HepG2 (cell line): ENCODE measurements around the gene NPPB. TPM values are rescaled to one million over a fixed set of nuclear protein-coding genes. Genes with fewer than 3 reads are reported as not detected.
A peak's percentile ranks its signal among the peaks of the same experiment; 100 is the strongest.

Experiments used
- ARID3A ChIP-seq: IDR thresholded peaks from 2 replicates; pipeline ENCODE4 v1.6.1; 2012; ENCODE audit warnings: low read depth, low read length, improper control_type of control experiment
- GABPA ChIP-seq, 2 experiments: IDR thresholded peaks; 2 replicates each; pipeline ENCODE4 v1.6.1; 2011 to 2016; ENCODE audit warnings: low read depth in 2 of 2, low read length in 1 of 2, missing biosample characterization in 1 of 2, missing genetic modification characterization in 1 of 2
- RARA ChIP-seq: IDR thresholded peaks from 2 replicates; pipeline ENCODE4 v1.6.1; 2016; ENCODE audit warnings: missing genetic modification reagents, missing compliant biosample characterization
- polyA plus RNA-seq, 8 experiments: library from polyadenylated mRNA; depleted of rRNA in 3 of 8; stranded (reverse) in 7 of 8; unstranded in 1 of 8; fragments of >200 nt; fragmentation: Illumina TruSeq in 4 of 8; extraction: Trizol in 4 of 8; gene quantifications; 2 replicates each; pipeline versions ENCODE4 v1.2.1 to v1.2.3, GENCODE V29; 2011 to 2016; ENCODE audit warnings: low read depth in 4 of 8, missing spikeins in 1 of 8, mixed read lengths in 1 of 8; ENCODE audit not compliant: insufficient read depth in 1 of 8
- total RNA-seq, 5 experiments: library from RNA; depleted of rRNA; stranded (reverse); fragments of >200 nt; fragmentation: Illumina TruSeq; extraction: Trizol; gene quantifications; 2 replicates each; pipeline ENCODE4 v1.2.3, GENCODE V29; 2016; ENCODE audit warnings: low read depth in 1 of 5
- TF ChIP-seq, protein P1 (sequence below): IDR thresholded peaks from 2 replicates; pipeline ENCODE4 v1.4.0; 2020; ENCODE audit warnings: mild to moderate bottlenecking, missing genetic modification reagents
- TF ChIP-seq, protein P2 (sequence below): sonication (generic); formaldehyde crosslinking; IDR thresholded peaks from 2 replicates; pipeline ENCODE4 v1.9.0; 2022; ENCODE audit warnings: missing genetic modification reagents, mild to moderate bottlenecking, borderline replicate concordance
- TF ChIP-seq, protein P3 (sequence below): sonication (generic); formaldehyde crosslinking; conservative IDR thresholded peaks from 2 replicates; pipeline ENCODE4 v1.4.0; 2020; ENCODE audit warnings: missing genetic modification reagents

The NPPB gene
- total and polyA plus RNA-seq, 2 of the 13 experiments (the other 11 are each of a cell fraction or from before 2014, with no cell fraction given) = 1.9 TPM; not detected in 1

- TF ChIP-seq, protein P1, sequence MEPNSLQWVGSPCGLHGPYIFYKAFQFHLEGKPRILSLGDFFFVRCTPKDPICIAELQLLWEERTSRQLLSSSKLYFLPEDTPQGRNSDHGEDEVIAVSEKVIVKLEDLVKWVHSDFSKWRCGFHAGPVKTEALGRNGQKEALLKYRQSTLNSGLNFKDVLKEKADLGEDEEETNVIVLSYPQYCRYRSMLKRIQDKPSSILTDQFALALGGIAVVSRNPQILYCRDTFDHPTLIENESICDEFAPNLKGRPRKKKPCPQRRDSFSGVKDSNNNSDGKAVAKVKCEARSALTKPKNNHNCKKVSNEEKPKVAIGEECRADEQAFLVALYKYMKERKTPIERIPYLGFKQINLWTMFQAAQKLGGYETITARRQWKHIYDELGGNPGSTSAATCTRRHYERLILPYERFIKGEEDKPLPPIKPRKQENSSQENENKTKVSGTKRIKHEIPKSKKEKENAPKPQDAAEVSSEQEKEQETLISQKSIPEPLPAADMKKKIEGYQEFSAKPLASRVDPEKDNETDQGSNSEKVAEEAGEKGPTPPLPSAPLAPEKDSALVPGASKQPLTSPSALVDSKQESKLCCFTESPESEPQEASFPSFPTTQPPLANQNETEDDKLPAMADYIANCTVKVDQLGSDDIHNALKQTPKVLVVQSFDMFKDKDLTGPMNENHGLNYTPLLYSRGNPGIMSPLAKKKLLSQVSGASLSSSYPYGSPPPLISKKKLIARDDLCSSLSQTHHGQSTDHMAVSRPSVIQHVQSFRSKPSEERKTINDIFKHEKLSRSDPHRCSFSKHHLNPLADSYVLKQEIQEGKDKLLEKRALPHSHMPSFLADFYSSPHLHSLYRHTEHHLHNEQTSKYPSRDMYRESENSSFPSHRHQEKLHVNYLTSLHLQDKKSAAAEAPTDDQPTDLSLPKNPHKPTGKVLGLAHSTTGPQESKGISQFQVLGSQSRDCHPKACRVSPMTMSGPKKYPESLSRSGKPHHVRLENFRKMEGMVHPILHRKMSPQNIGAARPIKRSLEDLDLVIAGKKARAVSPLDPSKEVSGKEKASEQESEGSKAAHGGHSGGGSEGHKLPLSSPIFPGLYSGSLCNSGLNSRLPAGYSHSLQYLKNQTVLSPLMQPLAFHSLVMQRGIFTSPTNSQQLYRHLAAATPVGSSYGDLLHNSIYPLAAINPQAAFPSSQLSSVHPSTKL = 0 out of 2 replicates have a peak, but pooled peaks have one; percentile 29
- TF ChIP-seq, protein P2, sequence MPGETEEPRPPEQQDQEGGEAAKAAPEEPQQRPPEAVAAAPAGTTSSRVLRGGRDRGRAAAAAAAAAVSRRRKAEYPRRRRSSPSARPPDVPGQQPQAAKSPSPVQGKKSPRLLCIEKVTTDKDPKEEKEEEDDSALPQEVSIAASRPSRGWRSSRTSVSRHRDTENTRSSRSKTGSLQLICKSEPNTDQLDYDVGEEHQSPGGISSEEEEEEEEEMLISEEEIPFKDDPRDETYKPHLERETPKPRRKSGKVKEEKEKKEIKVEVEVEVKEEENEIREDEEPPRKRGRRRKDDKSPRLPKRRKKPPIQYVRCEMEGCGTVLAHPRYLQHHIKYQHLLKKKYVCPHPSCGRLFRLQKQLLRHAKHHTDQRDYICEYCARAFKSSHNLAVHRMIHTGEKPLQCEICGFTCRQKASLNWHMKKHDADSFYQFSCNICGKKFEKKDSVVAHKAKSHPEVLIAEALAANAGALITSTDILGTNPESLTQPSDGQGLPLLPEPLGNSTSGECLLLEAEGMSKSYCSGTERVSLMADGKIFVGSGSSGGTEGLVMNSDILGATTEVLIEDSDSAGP (CRISPR knock-in tag) = peak; percentile 79; the same call in 1 of the 2 replicates
- TF ChIP-seq RARA (CRISPR knock-in tag) (0 out of 2 replicates have a peak, but pooled peaks have one; percentile 9), ARID3A (no peak), GABPA (IDR thresholded peaks at IDR 0.05; ENCODE audit: low read depth, low read length) (no peak), GABPA (CRISPR knock-in tag; IDR thresholded peaks at IDR 0.05; ENCODE audit: low read depth) (no peak)
- TF ChIP-seq, protein P3, sequence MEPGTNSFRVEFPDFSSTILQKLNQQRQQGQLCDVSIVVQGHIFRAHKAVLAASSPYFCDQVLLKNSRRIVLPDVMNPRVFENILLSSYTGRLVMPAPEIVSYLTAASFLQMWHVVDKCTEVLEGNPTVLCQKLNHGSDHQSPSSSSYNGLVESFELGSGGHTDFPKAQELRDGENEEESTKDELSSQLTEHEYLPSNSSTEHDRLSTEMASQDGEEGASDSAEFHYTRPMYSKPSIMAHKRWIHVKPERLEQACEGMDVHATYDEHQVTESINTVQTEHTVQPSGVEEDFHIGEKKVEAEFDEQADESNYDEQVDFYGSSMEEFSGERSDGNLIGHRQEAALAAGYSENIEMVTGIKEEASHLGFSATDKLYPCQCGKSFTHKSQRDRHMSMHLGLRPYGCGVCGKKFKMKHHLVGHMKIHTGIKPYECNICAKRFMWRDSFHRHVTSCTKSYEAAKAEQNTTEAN = no peak
These were observed 20.1 kb downstream of the NPPB start (continued) for GRCh38 chr1:11838349-11839272.
